Raji (cell line): Measurements from ENCODE around the gene PUM1.

ENCODE experiments used
- POLR2A ChIP-seq: IDR thresholded peaks from 2 replicates; pipeline ENCODE4 v1.6.1; 2011; ENCODE audit warnings: low read depth, low read length, control low read depth; ENCODE audit not compliant: insufficient read depth

Gene PUM1

DNA sequence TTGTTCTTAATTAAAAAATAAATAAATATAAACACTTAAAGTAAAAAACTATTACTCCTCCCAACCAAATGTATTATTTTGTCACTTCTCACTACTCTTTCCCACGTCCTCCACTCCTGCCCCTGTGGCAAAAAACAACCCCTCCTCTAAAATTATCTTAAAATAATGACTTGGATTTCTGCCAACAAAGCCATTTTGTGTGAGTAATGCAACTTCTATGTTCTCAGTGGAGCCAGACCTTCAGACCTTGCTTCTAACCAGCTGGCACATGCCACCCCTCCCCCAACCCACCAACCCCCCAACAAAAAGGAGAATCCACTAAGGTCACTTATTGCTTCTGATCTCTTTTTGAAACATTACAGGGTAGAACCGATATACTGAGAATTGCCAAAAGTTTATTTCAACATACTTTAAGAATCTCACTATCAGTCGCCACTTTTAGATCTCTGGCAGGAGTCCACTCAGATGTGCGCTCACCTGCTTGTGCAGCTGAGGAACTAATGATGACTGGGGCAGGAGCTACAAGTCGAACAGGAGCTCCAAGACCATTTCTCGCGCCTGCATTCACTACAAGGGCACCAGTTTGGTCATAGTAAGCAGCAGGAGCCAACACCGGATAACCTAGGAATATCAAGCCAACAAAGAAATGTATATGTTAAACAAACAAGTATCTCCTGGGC lies 98.7 kb downstream of the PUM1 start:
- no peak for TF ChIP-seq POLR2A

GRCh38 chr1:30965924-30966599 lies 99.5 kb downstream of the PUM1 start:
- TF ChIP-seq POLR2A, result no peak

GRCh38 chr1:30964706-30965105 lies 100.8 kb downstream of the PUM1 start:
- TF ChIP-seq POLR2A, result no peak

DNA sequence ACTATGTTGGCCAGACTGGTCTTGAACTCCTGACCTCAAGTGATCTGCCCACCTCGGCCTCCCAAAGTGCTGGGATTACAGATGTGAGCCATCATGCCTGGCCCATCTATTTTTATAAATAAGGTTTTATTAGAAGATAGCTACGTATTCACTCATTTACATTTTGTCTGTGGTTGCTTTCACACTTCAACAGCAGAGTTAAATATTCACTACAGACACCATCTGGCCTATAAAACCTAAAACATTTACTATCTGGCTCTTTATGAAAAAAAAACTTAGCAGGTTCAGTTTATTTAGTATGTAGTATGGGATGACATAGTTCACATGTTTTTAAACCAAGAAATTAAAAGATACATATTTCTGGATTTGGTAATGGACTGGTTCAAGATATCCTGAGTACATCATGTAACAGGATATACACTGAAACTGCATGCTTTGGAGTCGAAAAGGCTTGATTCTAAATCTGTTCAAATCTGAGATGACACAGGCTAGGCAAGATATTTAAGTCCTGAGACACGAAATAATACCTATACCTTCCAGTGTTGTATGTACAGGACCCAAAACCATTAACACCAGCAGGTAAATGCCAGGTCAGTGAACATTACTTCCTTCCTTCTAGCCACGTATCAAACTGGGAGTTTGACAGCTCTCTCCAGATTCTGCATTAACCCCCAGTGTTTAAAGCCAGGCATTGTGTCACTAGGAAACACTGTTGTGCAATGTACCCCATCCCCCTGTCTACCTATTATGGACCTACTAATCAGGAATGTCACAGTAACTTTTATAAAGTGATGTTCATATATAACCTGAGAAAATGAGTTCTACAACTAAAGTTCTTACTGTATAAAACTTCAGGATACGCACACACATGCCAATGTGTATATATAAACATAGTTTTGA lies 102.7 kb downstream of the PUM1 start:
- no peak for TF ChIP-seq POLR2A

DNA sequence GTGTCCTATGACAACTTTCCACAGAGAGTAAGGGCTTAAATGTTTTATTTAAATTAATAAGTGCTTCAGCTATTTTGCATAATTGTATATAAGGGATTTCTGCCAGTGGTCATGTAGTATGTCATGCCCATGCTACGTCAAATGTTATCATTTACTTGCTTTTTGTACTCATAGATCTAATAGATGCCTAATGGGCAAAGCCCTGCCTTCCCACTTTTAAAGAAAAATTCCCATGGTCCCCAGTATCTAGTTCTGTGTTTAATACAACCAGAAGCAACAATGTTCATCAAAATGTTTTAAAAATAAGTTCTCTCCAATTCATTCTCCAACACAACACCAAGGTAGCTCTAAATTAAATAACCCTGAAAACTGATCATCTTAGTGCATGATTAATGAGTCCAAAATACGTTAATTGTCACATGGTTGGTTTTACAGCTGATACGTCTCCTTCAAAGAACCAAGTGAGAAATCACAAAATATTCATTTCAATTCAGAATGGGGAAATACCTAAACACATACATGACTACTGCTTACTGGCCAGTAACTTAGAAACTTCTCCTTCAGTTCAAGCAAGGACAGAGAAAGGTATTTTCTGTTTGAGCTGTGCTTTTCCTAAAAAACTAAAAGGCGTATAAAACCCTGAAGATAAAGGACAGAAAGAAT lies 107.8 kb downstream of the PUM1 start:
- no peak for TF ChIP-seq POLR2A

GRCh38 chr1:30955448-30956015 lies 110.0 kb downstream of the PUM1 start:
- no peak for TF ChIP-seq POLR2A

GRCh38 chr1:30953685-30954084 lies 111.8 kb downstream of the PUM1 start:
- no peak for TF ChIP-seq POLR2A

- TF ChIP-seq POLR2A, result no peak
Observed at GRCh38 chr1:30952098-30952497, 113.4 kb downstream of the PUM1 start.

DNA sequence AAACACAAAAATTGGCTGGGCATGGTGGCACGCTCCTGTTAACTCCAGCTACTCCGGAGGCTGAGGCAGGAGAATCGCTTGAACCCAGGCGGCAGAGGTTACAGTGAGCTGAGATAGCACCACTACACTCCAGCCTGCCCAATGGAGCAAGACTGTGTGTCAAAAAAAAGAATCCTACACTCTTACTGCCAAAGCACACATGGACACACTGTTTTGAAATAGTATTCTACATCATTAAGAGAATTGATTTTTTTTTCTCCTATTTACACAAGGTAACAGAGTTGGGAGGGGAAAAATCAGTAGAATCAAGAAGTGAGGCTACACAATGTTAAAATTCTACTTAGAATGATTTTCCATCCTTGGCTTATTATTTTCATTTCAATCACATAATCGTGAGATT lies 114.8 kb downstream of the PUM1 start:
- no peak for TF ChIP-seq POLR2A

DNA sequence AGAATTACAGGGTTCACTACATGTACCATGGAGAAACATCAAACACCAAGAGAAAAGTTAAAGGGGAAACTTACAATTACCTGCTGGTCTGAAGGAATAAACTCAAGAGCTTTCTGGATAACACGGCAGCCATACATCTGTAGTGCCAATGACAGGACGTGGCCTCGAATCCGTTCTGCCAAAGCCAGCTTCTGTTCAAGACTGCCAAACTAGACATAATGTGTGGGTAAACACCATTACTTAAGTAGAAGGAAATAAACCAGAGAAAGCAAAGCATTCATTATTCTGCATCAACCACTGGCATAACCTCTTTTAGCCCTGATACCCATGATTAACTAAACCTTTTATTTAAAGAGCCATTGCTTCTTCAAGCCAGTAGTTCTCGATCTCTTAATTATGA lies 115.5 kb downstream of the PUM1 start:
- no peak for TF ChIP-seq POLR2A

DNA sequence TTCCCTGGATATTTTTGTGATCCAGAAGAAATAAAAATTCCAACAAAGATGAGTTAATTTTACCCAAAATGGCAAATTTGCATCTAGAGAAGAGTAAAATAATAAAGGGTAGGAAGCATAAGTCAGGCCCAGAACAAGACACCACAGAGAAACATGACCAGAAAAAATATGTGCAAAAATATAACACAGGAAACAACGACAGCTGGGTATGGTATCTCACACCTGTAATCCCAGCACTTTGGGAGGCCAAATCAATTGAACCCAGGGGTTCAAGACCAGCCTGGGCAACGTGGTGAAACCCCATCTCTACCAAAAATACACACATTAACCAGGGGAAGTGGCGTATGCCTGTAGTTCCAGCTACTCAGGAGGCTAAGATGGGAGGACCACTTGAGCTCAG lies 117.2 kb downstream of the PUM1 start:
- no peak for TF ChIP-seq POLR2A

GRCh38 chr1:30947212-30947611 lies 118.3 kb downstream of the PUM1 start:
- no peak for TF ChIP-seq POLR2A

- no peak for TF ChIP-seq POLR2A
Observed at GRCh38 chr1:30942326-30942963, 123.1 kb downstream of the PUM1 start.

DNA sequence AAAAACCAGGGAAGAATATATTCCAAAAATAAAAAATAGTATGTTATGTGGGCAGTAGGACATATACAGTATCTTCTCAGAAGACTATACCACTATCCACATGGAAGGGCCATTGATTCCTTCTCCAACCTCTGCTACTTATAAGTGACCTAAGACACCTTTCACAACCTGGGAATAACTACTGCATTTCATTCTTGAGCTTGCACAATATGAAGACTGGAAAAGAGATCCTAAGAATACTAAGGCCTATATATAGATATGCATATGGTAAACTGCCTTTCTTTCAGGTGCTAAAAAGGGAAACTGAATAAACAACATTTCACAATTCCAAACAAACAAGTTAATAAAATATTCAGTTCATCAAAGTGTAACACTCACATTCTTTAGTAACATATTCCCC lies 125.0 kb downstream of the PUM1 start:
- no peak for TF ChIP-seq POLR2A
